Stimulated activated CD4-positive, alpha-beta T cell treated with anti-CD3 and anti-CD28 coated beads, TNF-alpha, amount 100 ng/mL, for 48 hours (primary cell): Measurements from ENCODE around the gene DYNLT1.

Experiments
- DNase-seq, 3 donors: peaks; one replicate each; pipeline ENCODE4 v3.0.0-alpha.2; 2020; ENCODE audit warnings: low read depth in 3 of 3

The DYNLT1 gene

GRCh38 chr6:158597565-158597964, 47.0 kb downstream of the DYNLT1 start:
- DNase-seq: no peak

- no peak for DNase-seq
Measured at GRCh38 chr6:158596861-158597260, 47.7 kb downstream of the DYNLT1 start.

- DNase-seq: no peak
Measured at GRCh38 chr6:158595223-158595622, 49.3 kb downstream of the DYNLT1 start.

- no peak for DNase-seq
Measured at GRCh38 chr6:158593670-158594069, 50.9 kb downstream of the DYNLT1 start.

GRCh38 chr6:158591810-158592209, 52.7 kb downstream of the DYNLT1 start:
- no peak for DNase-seq

- no peak for DNase-seq
Measured at GRCh38 chr6:158591134-158591809, 53.3 kb downstream of the DYNLT1 start.

- no peak for DNase-seq
Measured at GRCh38 chr6:158589366-158589765, 55.2 kb downstream of the DYNLT1 start.

- no peak for DNase-seq
Measured at GRCh38 chr6:158586652-158587051, 57.9 kb downstream of the DYNLT1 start.
